H9 (cell line): ENCODE results near the gene PCNX3. TPM values are rescaled to one million over a fixed set of nuclear protein-coding genes. Genes with fewer than 3 reads are reported as not detected.

Source experiments
- DNase-seq: peaks from one replicate; pipeline ENCODE4 v3.0.0-alpha.2; 2017
- H2AFZ ChIP-seq: one replicate; pipeline ENCODE4 v1.6.1; 2013; ENCODE audit warnings: mild to moderate bottlenecking, low read length, control low read depth, moderate library complexity
- H2AK5ac ChIP-seq: 2 replicates; pipeline ENCODE4 v1.6.1; 2013; ENCODE audit warnings: low read length, control low read depth, mixed read lengths; ENCODE audit not compliant: insufficient read length
- H2BK120ac ChIP-seq: one replicate; pipeline ENCODE4 v1.6.1; 2013; ENCODE audit warnings: low read depth, mild to moderate bottlenecking, low read length, control low read depth, inconsistent platforms; ENCODE audit not compliant: poor library complexity, severe bottlenecking
- H2BK12ac ChIP-seq: 2 replicates; pipeline ENCODE4 v1.6.1; 2013; ENCODE audit warnings: low read length, control low read depth, mixed read lengths, low read depth; ENCODE audit not compliant: insufficient read length
- H2BK15ac ChIP-seq: 2 replicates; pipeline ENCODE4 v1.6.1; 2013; ENCODE audit warnings: low read depth, low read length, control low read depth
- H2BK20ac ChIP-seq: one replicate; pipeline ENCODE4 v1.6.1; 2013; ENCODE audit warnings: low read depth, mild to moderate bottlenecking, low read length, control low read depth, inconsistent platforms; ENCODE audit not compliant: poor library complexity, severe bottlenecking
- H2BK5ac ChIP-seq: 2 replicates; pipeline ENCODE4 v1.6.1; 2013; ENCODE audit warnings: low read length, control low read depth, mixed read lengths; ENCODE audit not compliant: insufficient read length
- H3K14ac ChIP-seq: 2 replicates; pipeline ENCODE4 v1.6.1; 2013; ENCODE audit warnings: low read length, control low read depth; ENCODE audit not compliant: insufficient read depth
- H3K18ac ChIP-seq: 2 replicates; pipeline ENCODE4 v1.6.1; 2013; ENCODE audit warnings: low read depth, mild to moderate bottlenecking, mixed read lengths, low read length, control low read depth; ENCODE audit not compliant: insufficient read length
- H3K23ac ChIP-seq: 2 replicates; pipeline ENCODE4 v1.6.1; 2013; ENCODE audit warnings: low read length, control low read depth, mixed read lengths, low read depth; ENCODE audit not compliant: insufficient read length
- H3K23me2 ChIP-seq: 2 replicates; pipeline ENCODE4 v1.6.1; 2013; ENCODE audit warnings: low read depth, mild to moderate bottlenecking, mixed read lengths, low read length, control low read depth; ENCODE audit not compliant: insufficient read length, poor library complexity, severe bottlenecking
- H3K27ac ChIP-seq: 2 replicates; pipeline ENCODE4 v1.5.1; 2013; ENCODE audit warnings: low read length, control low read depth, mixed read lengths, low read depth; ENCODE audit not compliant: insufficient read length
- H3K27me3 ChIP-seq: 2 replicates; pipeline ENCODE4 v1.6.1; 2013; ENCODE audit warnings: low read length, control low read depth, inconsistent platforms; ENCODE audit not compliant: insufficient read depth
- H3K4ac ChIP-seq: 2 replicates; pipeline ENCODE4 v1.6.1; 2013; ENCODE audit warnings: low read depth, mild to moderate bottlenecking, control low read depth, inconsistent platforms, low read length, moderate library complexity
- H3K4me1 ChIP-seq: 2 replicates; pipeline ENCODE4 v1.6.1; 2013; ENCODE audit warnings: low read length, control low read depth, inconsistent platforms; ENCODE audit not compliant: insufficient read depth
- H3K4me2 ChIP-seq: 2 replicates; pipeline ENCODE4 v1.6.1; 2013; ENCODE audit warnings: low read length, control low read depth, mixed read lengths; ENCODE audit not compliant: insufficient read length, insufficient read depth
- H3K56ac ChIP-seq: 2 replicates; pipeline ENCODE4 v1.6.1; 2013; ENCODE audit warnings: low read depth, mild to moderate bottlenecking, mixed read lengths, low read length, control low read depth; ENCODE audit not compliant: insufficient read length
- H3K79me1 ChIP-seq: 2 replicates; pipeline ENCODE4 v1.6.1; 2013; ENCODE audit warnings: low read depth, mild to moderate bottlenecking, moderate library complexity, low read length, control low read depth, inconsistent platforms; ENCODE audit not compliant: insufficient read depth, poor library complexity, severe bottlenecking
- H3K79me2 ChIP-seq: 2 replicates; pipeline ENCODE4 v1.6.1; 2013; ENCODE audit warnings: low read length, control low read depth, inconsistent platforms; ENCODE audit not compliant: insufficient read depth
- H3K9ac ChIP-seq: 2 replicates; pipeline ENCODE4 v1.6.1; 2013; ENCODE audit warnings: low read length, control low read depth, mixed read lengths; ENCODE audit not compliant: insufficient read length; ENCODE audit errors: extremely low read depth
- H3K9me3 ChIP-seq: one replicate; pipeline ENCODE4 v1.6.1; 2013; ENCODE audit warnings: low read depth, low read length, inconsistent platforms; ENCODE audit not compliant: control insufficient read depth
- H3T11ph ChIP-seq: one replicate; pipeline ENCODE4 v1.6.1; 2013; ENCODE audit warnings: mild to moderate bottlenecking, low read length, control low read depth, inconsistent platforms
- H4K20me1 ChIP-seq: one replicate; pipeline ENCODE4 v1.6.1; 2013; ENCODE audit not compliant: control insufficient read depth, insufficient read length, insufficient read depth
- H4K5ac ChIP-seq: 2 replicates; pipeline ENCODE4 v1.6.1; 2013; ENCODE audit warnings: low read depth, mild to moderate bottlenecking, mixed read lengths, low read length, control low read depth; ENCODE audit not compliant: insufficient read length
- H4K8ac ChIP-seq: replicated peaks from 2 replicates; pipeline ENCODE4 v1.6.1; 2013; ENCODE audit warnings: low read length, control low read depth, mixed read lengths, low read depth; ENCODE audit not compliant: insufficient read length
- H4K91ac ChIP-seq: 2 replicates; pipeline ENCODE4 v1.6.1; 2013; ENCODE audit warnings: low read depth, mild to moderate bottlenecking, moderate library complexity, mixed read lengths, low read length, control low read depth; ENCODE audit not compliant: insufficient read length
- H3K27ac Mint-ChIP-seq, 3 experiments: 2 replicates in 2 of 3; 3 replicates in 1 of 3; pipeline ENCODE4 v1.8.0; 2020 to 2021; ENCODE audit warnings: mixed read lengths in 3 of 3, mild to moderate bottlenecking in 1 of 3, moderate library complexity in 1 of 3
- H3K27me3 Mint-ChIP-seq: 2 replicates; pipeline ENCODE4 v1.8.0; 2021; ENCODE audit warnings: low read depth, mild to moderate bottlenecking, moderate library complexity, mixed read lengths
- H3K36me3 Mint-ChIP-seq, 3 experiments: 2 replicates in 2 of 3; 3 replicates in 1 of 3; pipeline ENCODE4 v1.8.0; 2020 to 2021; ENCODE audit warnings: low read depth in 3 of 3, mixed read lengths in 3 of 3; ENCODE audit not compliant: insufficient read depth in 1 of 3
- H3K4me1 Mint-ChIP-seq, 2 experiments: 2 replicates each; pipeline ENCODE4 v1.8.0; 2020; ENCODE audit warnings: mixed read lengths in 2 of 2
- H3K4me3 Mint-ChIP-seq, 2 experiments: 2 replicates in 1 of 2; 3 replicates in 1 of 2; pipeline ENCODE4 v1.8.0; 2020 to 2021; ENCODE audit warnings: mild to moderate bottlenecking in 2 of 2, mixed read lengths in 2 of 2, moderate library complexity in 1 of 2
- H3K9me3 Mint-ChIP-seq, 2 experiments: 2 replicates in 1 of 2; 3 replicates in 1 of 2; pipeline ENCODE4 v1.8.0; 2020; ENCODE audit warnings: mild to moderate bottlenecking in 2 of 2, mixed read lengths in 2 of 2, moderate library complexity in 1 of 2
- WGBS: extraction: QIAGEN DNeasy Blood & Tissue Kit; methylation state at CpG from one replicate; pipeline ENCODE4 v1.1.7; 2013; ENCODE audit warnings: missing lambda C conversion rate, low lambda C conversion rate, mixed read lengths; ENCODE audit not compliant: insufficient read length; ENCODE audit errors: extremely low coverage; 5-methylcytosine and 5-hydroxymethylcytosine counted together
- total RNA-seq: library from RNA; stranded (reverse); gene quantifications from 2 replicates; pipeline ENCODE4 v1.2.1, GENCODE V29; 2021
- TF ChIP-seq, protein P1 (sequence below): fragments of 200-600 bp; sonication (generic); conservative IDR thresholded peaks from 3 replicates; pipeline ENCODE4 v1.8.0; 2021; ENCODE audit warnings: antibody characterized with exemption, mild to moderate bottlenecking

The PCNX3 gene
- total RNA-seq, 1 experiment from 2014 or later, result 50.5 TPM

DNA sequence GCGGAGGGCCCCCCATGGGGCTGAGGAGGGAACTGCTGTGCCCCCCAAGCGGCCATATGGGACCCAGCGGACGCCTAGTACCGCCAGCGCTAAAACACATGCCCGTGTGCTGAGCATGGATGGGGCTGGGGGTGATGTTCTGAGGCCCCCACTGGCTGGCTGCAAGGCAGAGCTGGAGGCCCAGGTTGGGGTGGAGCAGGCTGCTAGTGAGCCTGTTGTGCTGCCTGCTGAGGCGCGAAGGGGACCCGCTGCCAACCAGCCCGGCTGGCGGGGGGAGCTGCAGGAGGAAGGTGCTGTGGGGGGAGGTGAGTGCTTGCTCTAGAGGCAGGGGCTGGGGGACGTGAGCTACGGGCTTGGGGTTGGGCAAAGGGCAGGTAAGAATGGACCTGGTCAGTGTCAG lies 3.2 kb downstream of the PCNX3 start:
- no peak overlapping the region for H3K56ac ChIP-seq
- H3K9me3 ChIP-seq, result no peaks in the 10 kb centered on the region
- no peak for DNase-seq
- no peak overlapping the region for H2BK12ac ChIP-seq
- no peaks in the 10 kb centered on the region for H3K27me3 ChIP-seq
- WGBS, result no CpG with 5 or more reads among the region's 14 CpGs
- no peak overlapping the region for H3K4me2 ChIP-seq
- no peaks in the 10 kb centered on the region; the same call in none of the 2 replicates for H3K4me1 ChIP-seq
- H3K18ac ChIP-seq, result no peak overlapping the region
- no peak overlapping the region for H3K4ac ChIP-seq
- H4K91ac ChIP-seq, result no peak overlapping the region
- no peak overlapping the region for H2BK120ac ChIP-seq
- H3K79me1 ChIP-seq, result no peaks in the 10 kb centered on the region
- no peak overlapping the region; a peak in 2 of 5 replicates for H3K4me3 Mint-ChIP-seq
- H3K9me3 Mint-ChIP-seq, result no peaks in the 10 kb centered on the region
- no peak overlapping the region for H3K9ac ChIP-seq
- peaks cover 14% of the 10 kb centered on the region for H3K23me2 ChIP-seq
- no peak overlapping the region for H2BK15ac ChIP-seq
- peak overlapping the region in 1 of 3 experiments; percentile 62; a peak in 1 of 7 replicates for H3K27ac Mint-ChIP-seq
- H4K20me1 ChIP-seq, result no peaks in the 10 kb centered on the region
- H2BK20ac ChIP-seq, result no peak overlapping the region
- peaks cover 8% of the 10 kb centered on the region in 2 experiments for H3K4me1 Mint-ChIP-seq
- peaks cover 18 to 53% (median 52%) of the 10 kb centered on the region in 3 experiments; a peak in 6 of 7 replicates for H3K36me3 Mint-ChIP-seq
- no peak overlapping the region for H2AK5ac ChIP-seq
- no peak overlapping the region for H4K8ac ChIP-seq
- no peak overlapping the region for H4K5ac ChIP-seq
- TF ChIP-seq, protein P1, sequence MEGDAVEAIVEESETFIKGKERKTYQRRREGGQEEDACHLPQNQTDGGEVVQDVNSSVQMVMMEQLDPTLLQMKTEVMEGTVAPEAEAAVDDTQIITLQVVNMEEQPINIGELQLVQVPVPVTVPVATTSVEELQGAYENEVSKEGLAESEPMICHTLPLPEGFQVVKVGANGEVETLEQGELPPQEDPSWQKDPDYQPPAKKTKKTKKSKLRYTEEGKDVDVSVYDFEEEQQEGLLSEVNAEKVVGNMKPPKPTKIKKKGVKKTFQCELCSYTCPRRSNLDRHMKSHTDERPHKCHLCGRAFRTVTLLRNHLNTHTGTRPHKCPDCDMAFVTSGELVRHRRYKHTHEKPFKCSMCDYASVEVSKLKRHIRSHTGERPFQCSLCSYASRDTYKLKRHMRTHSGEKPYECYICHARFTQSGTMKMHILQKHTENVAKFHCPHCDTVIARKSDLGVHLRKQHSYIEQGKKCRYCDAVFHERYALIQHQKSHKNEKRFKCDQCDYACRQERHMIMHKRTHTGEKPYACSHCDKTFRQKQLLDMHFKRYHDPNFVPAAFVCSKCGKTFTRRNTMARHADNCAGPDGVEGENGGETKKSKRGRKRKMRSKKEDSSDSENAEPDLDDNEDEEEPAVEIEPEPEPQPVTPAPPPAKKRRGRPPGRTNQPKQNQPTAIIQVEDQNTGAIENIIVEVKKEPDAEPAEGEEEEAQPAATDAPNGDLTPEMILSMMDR, result no peak
- H3K23ac ChIP-seq, result no peak overlapping the region
- H2AFZ ChIP-seq, result no peak overlapping the region
- peaks cover 3% of the 10 kb centered on the region for H3K27me3 Mint-ChIP-seq
- H3T11ph ChIP-seq, result no peak overlapping the region
- no peak overlapping the region for H3K27ac ChIP-seq
- H3K14ac ChIP-seq, result no peak overlapping the region
- H2BK5ac ChIP-seq, result no peak overlapping the region
- peaks cover 7% of the 10 kb centered on the region; the same call in 1 of the 2 replicates for H3K79me2 ChIP-seq
